ENCODE results near the gene LTBP1. TPM values are rescaled to one million over a fixed set of nuclear protein-coding genes. Genes with fewer than 3 reads are reported as not detected.

The LTBP1 gene
- total RNA-seq, 2 donors from 2014 or later = 0.04 to 0.29 TPM

- H3K27ac Mint-ChIP-seq = peak overlapping the region; percentile 43
- H3K4me3 Mint-ChIP-seq = peak overlapping the region; percentile 3
- peak; percentile 98 for ATAC-seq (replicated peaks)
- no peaks in the 10 kb centered on the region for H3K9me3 Mint-ChIP-seq
- H3K4me1 Mint-ChIP-seq = peaks cover 6% of the 10 kb centered on the region
- no peaks in the 10 kb centered on the region for H3K36me3 Mint-ChIP-seq (ENCODE audit: low read depth)
- peaks cover 13% of the 10 kb centered on the region for H3K27me3 Mint-ChIP-seq
Measured at GRCh38 chr2:33069894-33070651, 123.3 kb downstream of the LTBP1 start.

- Mint-ChIP-seq H3K27me3 (peaks cover 15% of the 10 kb centered on the region), H3K36me3 (ENCODE audit: low read depth) (no peaks in the 10 kb centered on the region)
Measured at GRCh38 chr2:33071591-33071990, 124.8 kb downstream of the LTBP1 start.

GRCh38 chr2:33072614-33073013 is 125.9 kb downstream of the LTBP1 start:
- H3K4me1 Mint-ChIP-seq = peaks cover 6% of the 10 kb centered on the region
- ATAC-seq (replicated peaks) = no peak
- peaks cover 3% of the 10 kb centered on the region for H3K9me3 Mint-ChIP-seq
- H3K4me3 Mint-ChIP-seq = no peak overlapping the region
- H3K27me3 Mint-ChIP-seq = peaks cover 19% of the 10 kb centered on the region
- peak overlapping the region; percentile 31 for H3K27ac Mint-ChIP-seq
- H3K36me3 Mint-ChIP-seq (ENCODE audit: low read depth) = no peaks in the 10 kb centered on the region

More at GRCh38 chr2:33071591-33071990, 124.8 kb downstream of the LTBP1 start:
- Mint-ChIP-seq H3K9me3 (peaks cover 3% of the 10 kb centered on the region), H3K27ac (no peak overlapping the region), H3K4me3 (no peak overlapping the region), H3K4me1 (peaks cover 6% of the 10 kb centered on the region)
- no peak for ATAC-seq (replicated peaks)

- no peak overlapping the region for H3K27ac Mint-ChIP-seq
- ATAC-seq (replicated peaks) = no peak
- peaks cover 19% of the 10 kb centered on the region for H3K27me3 Mint-ChIP-seq
- H3K4me3 Mint-ChIP-seq = no peak overlapping the region
- H3K36me3 Mint-ChIP-seq (ENCODE audit: low read depth) = no peaks in the 10 kb centered on the region
- H3K4me1 Mint-ChIP-seq = peaks cover 6% of the 10 kb centered on the region
- peaks cover 3% of the 10 kb centered on the region for H3K9me3 Mint-ChIP-seq
Measured at GRCh38 chr2:33073018-33073417, 126.3 kb downstream of the LTBP1 start.

- peaks cover 3% of the 10 kb centered on the region for H3K9me3 Mint-ChIP-seq
- H3K36me3 Mint-ChIP-seq (ENCODE audit: low read depth) = no peaks in the 10 kb centered on the region
- H3K27me3 Mint-ChIP-seq = peaks cover 22% of the 10 kb centered on the region
- ATAC-seq (replicated peaks) = no peak
- H3K27ac Mint-ChIP-seq = no peak overlapping the region
- H3K4me3 Mint-ChIP-seq = no peak overlapping the region
- peaks cover 6% of the 10 kb centered on the region for H3K4me1 Mint-ChIP-seq
Measured at GRCh38 chr2:33074197-33074596, 127.4 kb downstream of the LTBP1 start.

- Mint-ChIP-seq H3K27me3 (peaks cover 24% of the 10 kb centered on the region), H3K27ac (no peak overlapping the region), H3K4me3 (no peak overlapping the region), H3K4me1 (no peaks in the 10 kb centered on the region), H3K36me3 (ENCODE audit: low read depth) (no peaks in the 10 kb centered on the region), H3K9me3 (peaks cover 3% of the 10 kb centered on the region)
- ATAC-seq (replicated peaks) = no peak
Measured at GRCh38 chr2:33077311-33077710, 130.6 kb downstream of the LTBP1 start.

- Mint-ChIP-seq H3K4me3 (no peak overlapping the region), H3K27ac (no peak overlapping the region), H3K36me3 (ENCODE audit: low read depth) (no peaks in the 10 kb centered on the region), H3K4me1 (no peaks in the 10 kb centered on the region), H3K27me3 (peaks cover 24% of the 10 kb centered on the region), H3K9me3 (peaks cover 4% of the 10 kb centered on the region)
- peak; percentile 40 for ATAC-seq (replicated peaks)
Measured at GRCh38 chr2:33077844-33078243, 131.1 kb downstream of the LTBP1 start.

GRCh38 chr2:33081691-33082090 is 134.9 kb downstream of the LTBP1 start:
- ATAC-seq (replicated peaks) = no peak
- Mint-ChIP-seq H3K27me3 (peaks cover 33% of the 10 kb centered on the region), H3K27ac (no peak overlapping the region), H3K4me1 (no peaks in the 10 kb centered on the region), H3K36me3 (ENCODE audit: low read depth) (no peaks in the 10 kb centered on the region), H3K9me3 (peaks cover 3% of the 10 kb centered on the region), H3K4me3 (no peak overlapping the region)

GRCh38 chr2:33083699-33084387 is 137.1 kb downstream of the LTBP1 start:
- Mint-ChIP-seq H3K36me3 (ENCODE audit: low read depth) (no peaks in the 10 kb centered on the region), H3K4me3 (no peak overlapping the region), H3K27me3 (peaks cover 29% of the 10 kb centered on the region), H3K4me1 (no peaks in the 10 kb centered on the region), H3K9me3 (peaks cover 3% of the 10 kb centered on the region), H3K27ac (no peak overlapping the region)
- no peak for ATAC-seq (replicated peaks)

GRCh38 chr2:33084433-33084832 is 137.7 kb downstream of the LTBP1 start:
- Mint-ChIP-seq H3K9me3 (peaks cover 3% of the 10 kb centered on the region), H3K36me3 (ENCODE audit: low read depth) (no peaks in the 10 kb centered on the region), H3K4me1 (no peaks in the 10 kb centered on the region), H3K4me3 (no peak overlapping the region), H3K27me3 (peaks cover 26% of the 10 kb centered on the region), H3K27ac (no peak overlapping the region)
- ATAC-seq (replicated peaks) = no peak

- Mint-ChIP-seq H3K36me3 (ENCODE audit: low read depth) (no peaks in the 10 kb centered on the region), H3K27me3 (peaks cover 29% of the 10 kb centered on the region), H3K27ac (no peak overlapping the region), H3K4me3 (no peak overlapping the region), H3K4me1 (no peaks in the 10 kb centered on the region), H3K9me3 (peaks cover 3% of the 10 kb centered on the region)
- ATAC-seq (replicated peaks) = no peak
Measured at GRCh38 chr2:33085646-33086045, 138.9 kb downstream of the LTBP1 start.

- no peaks in the 10 kb centered on the region for H3K36me3 Mint-ChIP-seq (ENCODE audit: low read depth)
- no peak overlapping the region for H3K4me3 Mint-ChIP-seq
- ATAC-seq (replicated peaks) = no peak
- peaks cover 3% of the 10 kb centered on the region for H3K9me3 Mint-ChIP-seq
- H3K4me1 Mint-ChIP-seq = no peaks in the 10 kb centered on the region
- H3K27ac Mint-ChIP-seq = no peak overlapping the region
- H3K27me3 Mint-ChIP-seq = peaks cover 32% of the 10 kb centered on the region
Measured at GRCh38 chr2:33086400-33087015, 139.8 kb downstream of the LTBP1 start.

- H3K27me3 Mint-ChIP-seq = peaks cover 35% of the 10 kb centered on the region
- H3K4me3 Mint-ChIP-seq = no peak overlapping the region
- ATAC-seq (replicated peaks) = no peak
- no peaks in the 10 kb centered on the region for H3K9me3 Mint-ChIP-seq
- no peak overlapping the region for H3K27ac Mint-ChIP-seq
- H3K36me3 Mint-ChIP-seq (ENCODE audit: low read depth) = no peaks in the 10 kb centered on the region
- H3K4me1 Mint-ChIP-seq = no peaks in the 10 kb centered on the region
Measured at GRCh38 chr2:33090553-33091134, 143.9 kb downstream of the LTBP1 start.

GRCh38 chr2:33091541-33092123 is 144.9 kb downstream of the LTBP1 start:
- no peaks in the 10 kb centered on the region for H3K36me3 Mint-ChIP-seq (ENCODE audit: low read depth)
- H3K9me3 Mint-ChIP-seq = no peaks in the 10 kb centered on the region
- H3K4me3 Mint-ChIP-seq = no peak overlapping the region
- no peak for ATAC-seq (replicated peaks)
- H3K27me3 Mint-ChIP-seq = peaks cover 36% of the 10 kb centered on the region
- no peaks in the 10 kb centered on the region for H3K4me1 Mint-ChIP-seq
- H3K27ac Mint-ChIP-seq = no peak overlapping the region

Data from activated T-helper 17 cell treated with anti-CD3 and anti-CD28 coated beads, Interleukin-2, amount 50 U/mL, for 72 hours (primary cell).